HPDE6-E6E7 (cell line): ENCODE measurements around the gene SOX8.
"Not testable (repeated sequence)": the region's sequence is repeated elsewhere in the genome, so short reads cannot be mapped to it uniquely, and the experiment has no call there.

Experiments used
- DNase-seq: peaks from one replicate; pipeline ENCODE4 v3.0.0; 2011; ENCODE audit warnings: missing footprints; ENCODE audit errors: extremely low spot score

SOX8 gene

DNA sequence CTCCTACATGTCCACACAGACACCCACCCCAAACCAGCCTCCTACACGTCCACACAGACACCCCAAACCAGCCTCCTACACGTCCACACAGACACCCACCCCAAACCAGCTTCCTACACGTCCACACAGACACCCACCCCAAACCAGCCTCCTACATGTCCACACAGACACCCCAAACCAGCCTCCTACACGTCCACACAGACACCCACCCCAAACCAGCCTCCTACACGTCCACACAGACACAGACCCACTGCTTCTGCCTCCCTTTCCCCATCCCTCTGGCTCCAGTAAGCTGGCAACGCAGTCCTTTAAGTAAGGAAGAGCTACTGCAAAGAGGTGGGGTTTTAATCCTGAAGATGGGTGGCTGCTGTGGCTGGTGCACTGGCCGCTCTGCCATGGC is 27.8 kb upstream of the SOX8 start:
- DNase-seq: not testable (repeated sequence)

- not testable (repeated sequence) for DNase-seq
Measured at GRCh38 chr16:955766-956165, 25.8 kb upstream of the SOX8 start.

GRCh38 chr16:959232-960040 is 22.1 kb upstream of the SOX8 start:
- no peak for DNase-seq

GRCh38 chr16:962366-962765 is 19.2 kb upstream of the SOX8 start:
- no peak for DNase-seq

- no peak for DNase-seq
Measured at GRCh38 chr16:962901-963814, 18.4 kb upstream of the SOX8 start.

- no peak for DNase-seq
Measured at GRCh38 chr16:963913-964312, 17.7 kb upstream of the SOX8 start.

- no peak for DNase-seq
Measured at GRCh38 chr16:964356-965035, 17.1 kb upstream of the SOX8 start.

GRCh38 chr16:965036-965395 is 16.6 kb upstream of the SOX8 start:
- DNase-seq: no peak

GRCh38 chr16:965487-965886 is 16.1 kb upstream of the SOX8 start:
- no peak for DNase-seq

DNA sequence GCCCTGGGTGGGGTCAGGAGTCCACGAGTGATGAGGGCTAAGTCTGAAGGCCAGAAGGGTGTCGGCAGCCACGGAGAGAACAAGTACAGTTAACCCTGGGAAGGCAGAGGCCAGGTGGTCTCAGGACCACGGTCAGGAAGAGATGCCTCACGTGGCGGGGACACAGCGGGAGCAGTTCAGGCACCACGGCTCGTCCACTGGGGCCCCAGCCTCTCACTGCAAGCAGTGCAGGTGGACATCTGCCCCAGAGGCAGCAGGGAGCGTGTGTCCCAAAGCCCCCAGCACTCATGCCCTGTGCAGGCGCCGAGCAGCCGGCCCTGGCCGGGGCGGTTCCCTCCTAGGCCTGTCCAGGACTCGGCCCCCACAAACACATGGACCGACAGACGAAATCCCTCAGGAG is 15.5 kb upstream of the SOX8 start:
- no peak for DNase-seq

DNA sequence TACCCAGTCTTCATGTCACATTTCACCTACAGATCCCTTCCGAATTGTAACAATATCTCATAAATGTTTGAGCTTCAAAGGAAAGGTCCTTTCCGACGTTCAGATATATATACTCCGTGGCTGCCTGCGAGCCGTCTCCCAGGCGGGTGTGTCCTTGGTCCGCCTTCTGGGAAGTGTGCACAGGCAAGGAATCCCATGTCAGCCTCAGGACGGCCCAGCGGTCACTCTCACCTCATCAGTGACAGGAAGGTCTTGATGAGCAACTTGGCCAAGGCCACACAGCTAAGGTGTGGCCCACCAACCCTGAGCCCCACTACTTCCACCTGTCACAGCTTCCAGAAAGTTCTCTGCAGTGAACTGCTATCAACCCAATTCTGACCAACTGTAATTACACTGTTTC is 15.1 kb upstream of the SOX8 start:
- DNase-seq: no peak

- no peak for DNase-seq
Measured at GRCh38 chr16:967077-967541, 14.5 kb upstream of the SOX8 start.

DNA sequence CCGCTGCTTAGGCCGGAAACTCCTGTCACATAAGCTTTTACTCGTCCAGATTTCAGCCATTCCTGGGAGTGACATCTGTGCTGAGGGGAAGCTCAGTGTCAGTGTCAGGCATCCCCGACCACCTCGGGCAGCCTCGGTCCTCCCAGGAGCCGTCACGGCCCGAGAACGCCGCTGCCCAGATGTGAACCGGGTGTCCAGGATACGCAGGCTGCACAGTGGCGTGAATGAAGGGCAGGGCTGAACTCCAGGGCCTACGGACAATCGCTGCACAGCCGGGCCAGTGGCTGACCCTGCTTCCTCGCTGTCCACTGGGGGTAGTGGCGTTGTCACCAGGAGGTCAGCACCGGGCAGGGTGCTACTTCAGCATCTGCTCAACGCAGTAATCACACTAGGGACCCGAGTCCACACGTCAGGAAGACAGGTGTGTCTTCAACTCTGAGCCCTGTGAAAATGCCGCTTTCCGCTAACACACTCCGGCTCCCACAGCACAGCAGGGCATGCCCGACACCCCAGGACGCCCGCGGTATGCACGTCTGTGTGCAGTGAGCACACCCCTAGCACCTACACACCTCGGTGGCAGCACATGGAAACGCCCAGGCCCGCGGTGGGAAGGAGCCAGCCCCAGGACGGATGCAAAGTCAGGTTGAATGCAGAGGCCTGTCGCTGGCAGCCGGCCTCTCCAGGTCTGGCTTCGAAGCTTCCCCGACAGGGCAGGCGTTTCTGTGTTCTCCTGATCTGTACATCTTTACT is 13.8 kb upstream of the SOX8 start:
- DNase-seq: no peak

DNA sequence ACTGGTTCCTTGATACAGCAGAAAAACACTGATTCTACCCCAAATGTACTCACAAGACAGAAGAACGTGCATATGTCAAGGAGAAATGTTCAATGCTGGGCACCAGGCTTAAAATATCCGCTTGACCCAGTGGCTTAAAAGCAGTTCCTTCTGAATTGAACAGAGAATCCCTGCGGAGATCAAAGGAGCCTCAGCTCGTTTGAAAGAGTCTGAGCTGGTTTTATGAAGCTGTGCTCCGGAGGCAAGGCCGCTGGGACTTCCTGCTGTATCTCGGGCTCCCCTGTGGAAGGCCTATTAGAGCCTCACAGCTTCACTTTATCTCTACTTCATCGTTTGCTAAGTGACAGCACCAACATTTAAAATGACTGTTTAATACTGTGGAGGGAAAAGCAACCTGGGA is 12.9 kb upstream of the SOX8 start:
- no peak for DNase-seq

GRCh38 chr16:969508-970385 is 11.8 kb upstream of the SOX8 start:
- DNase-seq: no peak

DNA sequence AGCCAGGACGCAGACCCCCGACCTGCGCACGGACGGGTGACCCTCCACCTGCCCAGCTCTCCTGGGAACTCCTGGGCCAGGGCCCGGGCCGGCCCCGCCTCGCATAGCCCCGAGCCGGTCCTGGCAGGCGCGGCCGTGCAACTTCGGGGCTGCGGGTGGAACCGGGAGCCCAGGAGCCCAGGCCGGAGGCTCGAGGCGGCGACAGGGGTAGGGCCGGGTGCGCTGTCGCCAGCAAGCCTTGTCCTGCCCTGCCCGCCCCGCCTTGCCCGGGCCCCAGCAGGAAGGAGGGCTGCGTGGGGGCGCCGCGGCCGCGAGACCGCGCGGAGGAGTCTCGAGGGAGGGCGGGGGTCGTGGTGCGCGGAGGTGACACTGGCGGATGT is 11.2 kb upstream of the SOX8 start:
- no peak for DNase-seq

GRCh38 chr16:970766-971581 is 10.6 kb upstream of the SOX8 start, which contains the start of gene LMF1:
LMF1 (minus strand) TSS chr16:970984; CDS start chr16:970980, 4 bp downstream.
- no peak for DNase-seq

DNA sequence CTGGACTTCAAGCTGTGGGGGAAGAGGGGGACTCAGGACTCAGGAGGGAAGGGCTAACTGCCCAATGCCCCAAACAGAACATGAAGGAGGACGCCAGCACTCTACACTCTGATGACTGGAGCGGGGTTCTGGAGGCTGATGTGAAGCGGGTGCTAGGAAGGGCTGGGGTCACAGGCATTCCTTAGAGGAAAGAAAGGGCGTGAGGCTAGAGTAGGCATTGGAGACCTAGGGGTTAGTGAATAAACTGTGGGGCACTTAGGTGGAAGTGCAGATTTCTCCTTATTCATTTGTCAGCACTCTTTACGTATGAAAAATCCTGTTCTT is 10.0 kb upstream of the SOX8 start:
- no peak for DNase-seq

GRCh38 chr16:971981-972315 is 9.6 kb upstream of the SOX8 start:
- no peak for DNase-seq
